Measurements from ENCODE around the gene JUNB.

DNA sequence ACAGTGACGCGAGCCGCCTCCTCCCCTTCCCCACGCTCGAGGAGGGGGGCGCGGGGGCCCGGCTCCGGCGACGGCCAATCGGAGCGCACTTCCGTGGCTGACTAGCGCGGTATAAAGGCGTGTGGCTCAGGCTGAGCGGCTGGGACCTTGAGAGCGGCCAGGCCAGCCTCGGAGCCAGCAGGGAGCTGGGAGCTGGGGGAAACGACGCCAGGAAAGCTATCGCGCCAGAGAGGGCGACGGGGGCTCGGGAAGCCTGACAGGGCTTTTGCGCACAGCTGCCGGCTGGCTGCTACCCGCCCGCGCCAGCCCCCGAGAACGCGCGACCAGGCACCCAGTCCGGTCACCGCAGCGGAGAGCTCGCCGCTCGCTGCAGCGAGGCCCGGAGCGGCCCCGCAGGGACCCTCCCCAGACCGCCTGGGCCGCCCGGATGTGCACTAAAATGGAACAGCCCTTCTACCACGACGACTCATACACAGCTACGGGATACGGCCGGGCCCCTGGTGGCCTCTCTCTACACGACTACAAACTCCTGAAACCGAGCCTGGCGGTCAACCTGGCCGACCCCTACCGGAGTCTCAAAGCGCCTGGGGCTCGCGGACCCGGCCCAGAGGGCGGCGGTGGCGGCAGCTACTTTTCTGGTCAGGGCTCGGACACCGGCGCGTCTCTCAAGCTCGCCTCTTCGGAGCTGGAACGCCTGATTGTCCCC is at the start of gene JUNB:
- TF ChIP-seq, protein P1, sequence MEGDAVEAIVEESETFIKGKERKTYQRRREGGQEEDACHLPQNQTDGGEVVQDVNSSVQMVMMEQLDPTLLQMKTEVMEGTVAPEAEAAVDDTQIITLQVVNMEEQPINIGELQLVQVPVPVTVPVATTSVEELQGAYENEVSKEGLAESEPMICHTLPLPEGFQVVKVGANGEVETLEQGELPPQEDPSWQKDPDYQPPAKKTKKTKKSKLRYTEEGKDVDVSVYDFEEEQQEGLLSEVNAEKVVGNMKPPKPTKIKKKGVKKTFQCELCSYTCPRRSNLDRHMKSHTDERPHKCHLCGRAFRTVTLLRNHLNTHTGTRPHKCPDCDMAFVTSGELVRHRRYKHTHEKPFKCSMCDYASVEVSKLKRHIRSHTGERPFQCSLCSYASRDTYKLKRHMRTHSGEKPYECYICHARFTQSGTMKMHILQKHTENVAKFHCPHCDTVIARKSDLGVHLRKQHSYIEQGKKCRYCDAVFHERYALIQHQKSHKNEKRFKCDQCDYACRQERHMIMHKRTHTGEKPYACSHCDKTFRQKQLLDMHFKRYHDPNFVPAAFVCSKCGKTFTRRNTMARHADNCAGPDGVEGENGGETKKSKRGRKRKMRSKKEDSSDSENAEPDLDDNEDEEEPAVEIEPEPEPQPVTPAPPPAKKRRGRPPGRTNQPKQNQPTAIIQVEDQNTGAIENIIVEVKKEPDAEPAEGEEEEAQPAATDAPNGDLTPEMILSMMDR (IDR thresholded peaks at IDR 0.05), result no peak
- peak; percentile 100 for TF ChIP-seq POLR2A (IDR thresholded peaks at IDR 0.05)
- peak; percentile 100 for TF ChIP-seq POLR2AphosphoS5 (IDR thresholded peaks at IDR 0.05)
- peak in 3 of 4 donors; percentile 73 to 98 (median 96) for TF ChIP-seq EP300 (IDR thresholded peaks at IDR 0.05)

Measured in sigmoid colon (tissue), 4 donors.